Measurements from ENCODE around the gene CA6. TPM values are rescaled to one million over a fixed set of nuclear protein-coding genes. Genes with fewer than 3 reads are reported as not detected.
"Not testable (repeated sequence)": the region's sequence is repeated elsewhere in the genome, so short reads cannot be mapped to it uniquely, and the experiment has no call there.

Gene CA6
- total RNA-seq, 1 experiment from 2014 or later = not detected

GRCh38 chr1:9020305-9020704, 74.6 kb downstream of the CA6 start:
- H3K36me3 Mint-ChIP-seq (ENCODE audit: insufficient read depth in 1 of 3, low read depth in 3 of 3) = no peaks in the 10 kb centered on the region; a peak in 1 of 7 replicates
- DNase-seq = no peak
- Histone ChIP-seq H2BK15ac (ENCODE audit: low read depth, low read length) (no peak overlapping the region), H3T11ph (ENCODE audit: low read length) (no peak overlapping the region), H3K79me1 (ENCODE audit: insufficient read depth, low read depth, low read length, poor library complexity, severe bottlenecking) (no peaks in the 10 kb centered on the region), H3K4me1 (ENCODE audit: insufficient read depth, low read length) (no peaks in the 10 kb centered on the region), H2BK20ac (ENCODE audit: low read depth, low read length, poor library complexity, severe bottlenecking) (no peak overlapping the region), H3K4ac (ENCODE audit: low read depth, low read length) (no peak overlapping the region), H3K27ac (ENCODE audit: insufficient read length, low read depth, low read length) (no peak overlapping the region), H2AK5ac (ENCODE audit: insufficient read length, low read length) (no peak overlapping the region), H4K5ac (ENCODE audit: insufficient read length, low read depth, low read length) (no peak overlapping the region), H2BK120ac (ENCODE audit: low read depth, low read length, poor library complexity, severe bottlenecking) (no peak overlapping the region), H2BK12ac (ENCODE audit: insufficient read length, low read depth, low read length) (no peak overlapping the region), H4K91ac (ENCODE audit: insufficient read length, low read depth, low read length) (no peak overlapping the region), H2BK5ac (ENCODE audit: insufficient read length, low read length) (no peak overlapping the region), H3K27me3 (ENCODE audit: insufficient read depth, low read length) (no peaks in the 10 kb centered on the region), H2AFZ (ENCODE audit: low read length) (no peak overlapping the region), H3K9ac (ENCODE audit: extremely low read depth, insufficient read length, low read length) (no peak overlapping the region), H4K20me1 (ENCODE audit: control insufficient read depth, insufficient read depth, insufficient read length) (no peaks in the 10 kb centered on the region), H3K23me2 (ENCODE audit: insufficient read length, low read depth, low read length, poor library complexity, severe bottlenecking) (no peaks in the 10 kb centered on the region), H3K23ac (ENCODE audit: insufficient read length, low read depth, low read length) (no peak overlapping the region), H3K18ac (ENCODE audit: insufficient read length, low read depth, low read length) (no peak overlapping the region), H3K9me3 (ENCODE audit: control insufficient read depth, low read depth, low read length) (no peaks in the 10 kb centered on the region), H3K79me2 (ENCODE audit: insufficient read depth, low read length) (no peaks in the 10 kb centered on the region), H3K4me2 (ENCODE audit: insufficient read depth, insufficient read length, low read length) (no peak overlapping the region), H3K56ac (ENCODE audit: insufficient read length, low read depth, low read length) (no peak overlapping the region), H3K14ac (ENCODE audit: insufficient read depth, low read length) (no peak overlapping the region), H4K8ac (replicated peaks; ENCODE audit: insufficient read length, low read depth, low read length) (no peak overlapping the region)
- TF ChIP-seq, protein P1, sequence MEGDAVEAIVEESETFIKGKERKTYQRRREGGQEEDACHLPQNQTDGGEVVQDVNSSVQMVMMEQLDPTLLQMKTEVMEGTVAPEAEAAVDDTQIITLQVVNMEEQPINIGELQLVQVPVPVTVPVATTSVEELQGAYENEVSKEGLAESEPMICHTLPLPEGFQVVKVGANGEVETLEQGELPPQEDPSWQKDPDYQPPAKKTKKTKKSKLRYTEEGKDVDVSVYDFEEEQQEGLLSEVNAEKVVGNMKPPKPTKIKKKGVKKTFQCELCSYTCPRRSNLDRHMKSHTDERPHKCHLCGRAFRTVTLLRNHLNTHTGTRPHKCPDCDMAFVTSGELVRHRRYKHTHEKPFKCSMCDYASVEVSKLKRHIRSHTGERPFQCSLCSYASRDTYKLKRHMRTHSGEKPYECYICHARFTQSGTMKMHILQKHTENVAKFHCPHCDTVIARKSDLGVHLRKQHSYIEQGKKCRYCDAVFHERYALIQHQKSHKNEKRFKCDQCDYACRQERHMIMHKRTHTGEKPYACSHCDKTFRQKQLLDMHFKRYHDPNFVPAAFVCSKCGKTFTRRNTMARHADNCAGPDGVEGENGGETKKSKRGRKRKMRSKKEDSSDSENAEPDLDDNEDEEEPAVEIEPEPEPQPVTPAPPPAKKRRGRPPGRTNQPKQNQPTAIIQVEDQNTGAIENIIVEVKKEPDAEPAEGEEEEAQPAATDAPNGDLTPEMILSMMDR (conservative IDR thresholded peaks at IDR 0.05) = no peak
- no CpG with 5 or more reads among the region's 6 CpGs for WGBS (ENCODE audit: extremely low coverage, insufficient read length, low lambda C conversion rate)
- H3K27me3 Mint-ChIP-seq (ENCODE audit: low read depth) = no peaks in the 10 kb centered on the region
- no peak overlapping the region for H3K4me3 Mint-ChIP-seq
- H3K9me3 Mint-ChIP-seq = no peaks in the 10 kb centered on the region
- peaks cover 0 to 6% of the 10 kb centered on the region in 2 experiments; a peak in 1 of 4 replicates for H3K4me1 Mint-ChIP-seq
- no peak overlapping the region for H3K27ac Mint-ChIP-seq

DNA sequence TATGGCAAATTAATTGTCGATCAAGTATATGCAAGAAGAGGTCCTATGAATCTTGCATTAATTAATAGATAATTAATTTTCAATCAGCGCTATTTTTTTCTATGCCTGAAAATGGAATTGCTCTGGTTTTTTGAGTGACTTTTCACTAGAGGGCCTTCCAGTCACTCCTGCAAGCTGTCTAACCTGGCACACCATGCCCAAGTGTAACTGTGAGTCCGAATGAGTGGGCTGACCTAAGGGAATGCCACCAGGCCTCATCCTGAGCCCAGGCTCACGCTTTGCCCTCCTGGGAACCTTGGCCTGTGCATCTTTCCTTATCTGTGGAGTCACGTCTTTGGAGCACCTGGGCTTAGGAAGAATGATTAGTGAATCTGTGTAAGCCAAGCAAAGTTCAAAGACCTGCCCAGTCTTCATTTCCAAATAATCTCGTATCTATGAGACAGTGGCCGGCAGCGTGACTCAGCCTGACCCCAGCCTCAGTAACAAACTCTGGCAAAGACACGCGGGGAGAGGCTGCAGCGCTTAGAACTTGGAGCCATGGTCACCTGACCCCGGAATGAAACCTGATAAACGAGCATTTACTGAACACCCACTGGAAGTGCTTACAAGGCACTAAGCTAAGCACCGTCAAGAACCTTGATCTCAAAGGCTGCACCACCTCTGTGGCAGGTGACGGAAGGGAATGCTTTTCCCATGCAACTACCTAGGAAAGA, 76.5 kb downstream of the CA6 start:
- H2BK20ac ChIP-seq (ENCODE audit: low read depth, low read length, poor library complexity, severe bottlenecking); H2BK15ac ChIP-seq (ENCODE audit: low read depth, low read length); H3K79me2 ChIP-seq (ENCODE audit: insufficient read depth, low read length); H2BK120ac ChIP-seq (ENCODE audit: low read depth, low read length, poor library complexity, severe bottlenecking); H3K4me1 Mint-ChIP-seq; H3K4me1 ChIP-seq (ENCODE audit: insufficient read depth, low read length); H3K4me2 ChIP-seq (ENCODE audit: insufficient read depth, insufficient read length, low read length); H3K36me3 Mint-ChIP-seq (ENCODE audit: insufficient read depth in 1 of 3, low read depth in 3 of 3); H2AK5ac ChIP-seq (ENCODE audit: insufficient read length, low read length); H3K4ac ChIP-seq (ENCODE audit: low read depth, low read length); H3K9me3 ChIP-seq (ENCODE audit: control insufficient read depth, low read depth, low read length); H3K27ac Mint-ChIP-seq; H3K9ac ChIP-seq (ENCODE audit: extremely low read depth, insufficient read length, low read length); H4K5ac ChIP-seq (ENCODE audit: insufficient read length, low read depth, low read length); H4K91ac ChIP-seq (ENCODE audit: insufficient read length, low read depth, low read length); H3T11ph ChIP-seq (ENCODE audit: low read length); H3K56ac ChIP-seq (ENCODE audit: insufficient read length, low read depth, low read length); H3K14ac ChIP-seq (ENCODE audit: insufficient read depth, low read length); H3K27me3 ChIP-seq (ENCODE audit: insufficient read depth, low read length); H4K20me1 ChIP-seq (ENCODE audit: control insufficient read depth, insufficient read depth, insufficient read length); H3K79me1 ChIP-seq (ENCODE audit: insufficient read depth, low read depth, low read length, poor library complexity, severe bottlenecking); H2AFZ ChIP-seq (ENCODE audit: low read length); H3K23ac ChIP-seq (ENCODE audit: insufficient read length, low read depth, low read length); H3K18ac ChIP-seq (ENCODE audit: insufficient read length, low read depth, low read length); H3K27ac ChIP-seq (ENCODE audit: insufficient read length, low read depth, low read length); H3K9me3 Mint-ChIP-seq; H3K23me2 ChIP-seq (ENCODE audit: insufficient read length, low read depth, low read length, poor library complexity, severe bottlenecking); H4K8ac ChIP-seq (replicated peaks; ENCODE audit: insufficient read length, low read depth, low read length); DNase-seq; H2BK5ac ChIP-seq (ENCODE audit: insufficient read length, low read length); H3K4me3 Mint-ChIP-seq; H3K27me3 Mint-ChIP-seq (ENCODE audit: low read depth); H2BK12ac ChIP-seq (ENCODE audit: insufficient read length, low read depth, low read length): not testable (repeated sequence)
- no CpG with 5 or more reads among the region's 15 CpGs for WGBS (ENCODE audit: extremely low coverage, insufficient read length, low lambda C conversion rate)

All from H9 (cell line).